ENCODE results near the gene PTPRO.

The PTPRO gene

DNA sequence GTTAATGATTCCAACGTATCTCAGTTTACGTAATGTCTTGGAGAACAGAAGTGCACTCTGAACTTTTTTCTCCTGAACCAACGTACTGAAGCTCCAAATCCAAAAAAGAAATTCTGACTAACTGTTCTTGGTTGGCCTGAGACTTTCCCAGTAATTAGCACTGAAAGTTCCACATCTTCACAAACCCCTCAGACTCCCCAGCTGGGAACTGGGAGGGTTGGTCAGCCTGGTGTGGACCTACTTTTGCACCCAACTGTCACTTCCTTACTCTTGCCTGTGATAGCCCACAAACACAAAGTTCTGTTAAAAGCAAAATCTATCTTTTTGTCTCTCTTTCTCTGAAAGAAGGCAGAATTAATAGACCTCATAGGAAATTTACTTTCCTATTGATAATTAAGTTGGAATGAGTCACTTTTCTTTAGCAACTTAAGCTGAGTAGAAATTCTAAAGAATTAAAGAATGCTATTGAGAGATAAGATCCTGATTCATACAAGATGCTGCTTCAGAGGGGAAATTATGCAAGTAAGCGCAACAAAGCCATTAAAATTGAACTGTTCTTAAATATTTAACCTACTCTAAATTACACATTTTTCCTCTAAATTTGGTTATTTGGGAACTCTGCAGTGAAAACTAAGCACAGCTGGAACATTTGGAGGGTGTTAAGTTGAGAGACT is 311.8 kb downstream of the PTPRO start:
- DNase-seq (ENCODE audit: low read depth in 1 of 2, low spot score in 1 of 2), result no peak

DNA sequence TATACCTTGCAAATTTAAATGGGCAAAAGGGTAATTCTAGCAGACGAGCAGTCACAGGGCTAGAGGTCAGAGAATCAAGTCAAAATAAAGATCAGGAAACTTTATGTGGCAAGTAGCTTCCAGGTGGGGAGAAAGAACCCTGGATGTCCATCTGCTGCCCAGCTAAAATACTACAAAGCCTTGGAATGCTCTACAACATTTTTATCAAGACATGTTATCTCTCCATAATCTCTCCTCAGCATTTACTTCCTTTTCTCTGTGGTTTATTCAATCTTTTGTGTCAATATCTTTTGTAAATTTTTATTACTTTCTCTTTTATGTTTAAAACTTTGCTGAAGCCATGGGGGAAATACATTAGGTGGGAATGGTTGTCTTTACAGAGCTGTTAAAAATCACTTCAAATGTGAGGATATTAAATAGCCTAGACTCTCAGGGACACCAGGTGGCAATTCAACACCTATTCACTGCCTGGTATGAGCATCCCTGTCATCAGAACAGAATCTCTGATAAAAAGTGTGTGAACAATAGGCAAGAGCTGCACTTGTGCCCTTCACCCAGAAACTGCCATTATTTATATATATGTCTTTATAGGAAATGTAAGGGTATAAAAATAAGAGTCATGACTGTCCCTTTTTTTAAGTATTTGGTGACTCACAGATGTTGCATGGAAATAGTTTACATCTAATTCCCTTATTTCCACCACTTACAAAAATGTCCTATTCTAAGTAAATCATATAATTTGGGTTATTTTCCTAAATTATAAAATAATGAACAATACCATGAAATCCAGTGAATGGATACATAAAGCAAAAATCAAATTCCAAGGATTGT is 314.0 kb downstream of the PTPRO start:
- no peak for DNase-seq (ENCODE audit: low read depth in 1 of 2, low spot score in 1 of 2)

DNA sequence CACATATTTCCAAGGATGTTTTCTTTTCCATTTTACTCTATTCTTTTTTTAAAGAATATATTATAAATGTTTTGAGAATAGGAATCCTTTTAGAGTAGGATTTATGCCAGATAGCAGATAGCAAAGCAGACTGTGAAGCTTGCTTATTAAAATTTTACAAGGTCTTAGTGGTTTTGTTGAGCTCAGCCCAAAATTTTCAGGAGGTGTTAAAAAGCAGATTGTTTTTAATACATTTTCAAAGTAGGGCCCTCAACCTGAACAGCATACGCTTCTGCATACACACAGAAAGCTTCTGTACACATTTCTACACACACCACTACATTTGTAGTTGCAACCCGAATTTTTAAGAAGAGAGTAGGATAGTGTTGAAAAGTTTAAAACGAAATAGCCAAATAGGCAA is 315.9 kb downstream of the PTPRO start:
- no peak for DNase-seq (ENCODE audit: low read depth in 1 of 2, low spot score in 1 of 2)

DNA sequence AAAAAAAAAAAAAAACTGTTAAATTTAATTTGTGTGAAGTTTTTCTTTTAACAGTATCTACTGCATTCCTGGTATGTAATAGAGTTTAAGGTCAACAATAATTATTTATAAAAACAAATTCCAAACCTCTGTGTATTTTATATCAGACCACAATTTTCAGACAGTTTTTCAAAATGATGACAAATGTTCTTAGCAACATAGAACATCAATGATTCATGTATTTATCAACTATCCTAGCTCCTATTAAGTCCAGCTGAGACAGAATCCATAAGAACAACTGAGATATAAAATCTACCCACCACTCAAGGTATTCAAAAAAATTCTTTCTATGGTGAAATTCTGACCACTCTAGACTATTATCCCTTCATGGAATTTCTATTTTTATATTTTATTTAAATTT is 322.4 kb downstream of the PTPRO start:
- no peak for DNase-seq (ENCODE audit: low read depth in 1 of 2, low spot score in 1 of 2)

DNA sequence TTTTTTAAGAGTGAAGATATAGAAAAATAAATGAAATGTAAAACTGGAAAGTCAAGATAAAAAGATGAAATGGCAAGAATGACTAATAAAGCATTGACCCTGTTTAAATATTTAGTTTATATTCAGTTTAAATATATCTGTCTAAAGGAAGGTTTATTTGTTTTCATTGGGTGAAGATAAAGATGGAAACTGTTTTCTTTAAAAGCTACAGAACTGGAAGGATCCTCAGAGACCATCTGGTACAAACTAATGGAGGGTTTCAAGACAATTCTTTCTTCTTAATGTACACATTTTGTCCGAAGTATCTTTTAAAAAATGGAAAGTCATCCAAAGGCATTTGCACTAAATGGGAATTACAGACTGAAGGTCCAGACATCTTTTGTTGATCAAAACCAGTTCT is 324.3 kb downstream of the PTPRO start:
- DNase-seq (ENCODE audit: low read depth in 1 of 2, low spot score in 1 of 2), result no peak

Measured in stimulated activated CD4-positive, alpha-beta T cell treated with anti-CD3 and anti-CD28 coated beads, Interleukin-15, amount 100 ng/mL, for 1 hour (primary cell).